GM21619 (cell line): ENCODE measurements around the gene HOXD10.

ENCODE experiments used
- ATAC-seq: cut with Tn5 transposase; IDR thresholded peaks from one replicate; pipeline ENCODE4 v1.9.1; 2021; ENCODE audit not compliant: unreplicated experiment

Gene HOXD10

GRCh38 chr2:176105730-176106580 is 10.6 kb upstream of the HOXD10 start:
- no peak for ATAC-seq

GRCh38 chr2:176106581-176107539 is 9.7 kb upstream of the HOXD10 start, which contains the start of gene HOXD11:
TSS of gene HOXD11 (plus strand) at chr2:176107280. CDS start at chr2:176107356, 76 bp downstream.
- ATAC-seq, result no peak

- no peak for ATAC-seq
Observed at GRCh38 chr2:176107731-176108181, 8.8 kb upstream of the HOXD10 start.

GRCh38 chr2:176109192-176109901 is 7.2 kb upstream of the HOXD10 start:
- no peak for ATAC-seq

- no peak for ATAC-seq
Observed at GRCh38 chr2:176109946-176110345, 6.6 kb upstream of the HOXD10 start.

GRCh38 chr2:176110415-176111308 is 5.9 kb upstream of the HOXD10 start:
- no peak for ATAC-seq

- ATAC-seq, result no peak
Observed at GRCh38 chr2:176111309-176111663, 5.3 kb upstream of the HOXD10 start.

GRCh38 chr2:176111846-176112374 is 4.7 kb upstream of the HOXD10 start:
- ATAC-seq, result no peak

- ATAC-seq, result no peak
Observed at GRCh38 chr2:176112375-176113302, 3.9 kb upstream of the HOXD10 start.

GRCh38 chr2:176114120-176114929 is 2.3 kb upstream of the HOXD10 start:
- ATAC-seq, result no peak

- no peak for ATAC-seq
Observed at GRCh38 chr2:176114930-176115625, 1.5 kb upstream of the HOXD10 start.

- ATAC-seq, result no peak
Observed at GRCh38 chr2:176117162-176117822, 714 bp downstream of the HOXD10 start.

- ATAC-seq, result no peak
Observed at GRCh38 chr2:176117823-176118371, 1.3 kb downstream of the HOXD10 start.

- no peak for ATAC-seq
Observed at GRCh38 chr2:176118601-176119339, 2.2 kb downstream of the HOXD10 start.

GRCh38 chr2:176120364-176121189 is 4.0 kb downstream of the HOXD10 start:
- ATAC-seq, result no peak
